Measurements from ENCODE around the gene TEC.
A peak's percentile ranks its signal among the peaks of the same experiment; 100 is the strongest.
"Not testable (repeated sequence)": the region's sequence is repeated elsewhere in the genome, so short reads cannot be mapped to it uniquely, and the experiment has no call there.

The TEC gene

DNA sequence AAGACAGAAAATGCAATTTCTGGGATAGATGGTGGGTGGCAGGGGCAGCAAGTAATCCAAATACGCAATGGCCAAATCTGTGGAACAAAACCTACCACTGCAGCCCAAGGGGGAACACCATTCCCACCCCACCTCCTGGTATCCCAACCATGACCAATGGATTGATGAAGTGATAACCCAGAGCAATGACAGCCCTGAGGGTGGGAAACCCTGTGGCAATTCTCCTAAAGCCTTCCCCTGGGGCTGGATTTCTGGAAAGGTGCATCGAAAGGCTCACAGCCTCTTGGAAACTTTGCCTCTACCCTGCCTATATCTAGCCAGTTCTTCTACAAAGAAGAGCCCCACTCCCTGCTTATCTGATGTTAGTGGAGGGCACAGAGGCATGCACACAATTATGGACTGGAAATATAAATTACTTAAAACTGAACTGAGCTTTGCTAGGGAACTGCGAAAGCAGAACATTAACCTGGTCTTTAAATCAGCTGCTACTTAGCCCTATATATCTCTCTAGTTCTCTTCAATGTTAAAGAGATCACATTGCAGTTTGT, 75.6 kb downstream of the TEC start:
- no peak for DNase-seq

GRCh38 chr4:48193096-48193836, 76.4 kb downstream of the TEC start:
- no peak for DNase-seq

DNA sequence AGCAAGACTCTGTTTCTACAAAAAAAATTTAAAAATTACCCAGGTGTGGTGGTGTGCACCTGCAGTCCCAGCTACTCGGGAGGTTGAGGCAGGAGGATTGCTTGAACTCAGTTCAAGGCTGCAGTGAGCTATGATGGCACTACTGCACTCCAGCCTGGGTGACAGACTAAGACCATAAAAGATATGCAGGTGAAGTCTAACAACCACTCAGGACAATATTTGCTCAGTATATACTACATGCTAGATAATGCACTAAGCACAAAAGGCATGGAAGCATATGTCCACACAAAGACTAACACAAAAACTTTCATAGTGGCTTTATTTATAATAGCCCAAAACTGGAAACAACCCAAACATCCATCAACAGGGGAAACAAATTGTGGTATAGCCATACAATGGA, 77.9 kb downstream of the TEC start:
- peak in 1 of 3 experiments; percentile 5 for DNase-seq

- no peak for DNase-seq
Observed at GRCh38 chr4:48190839-48191238, 78.8 kb downstream of the TEC start.

- no peak for DNase-seq
Observed at GRCh38 chr4:48189731-48190130, 79.9 kb downstream of the TEC start.

DNA sequence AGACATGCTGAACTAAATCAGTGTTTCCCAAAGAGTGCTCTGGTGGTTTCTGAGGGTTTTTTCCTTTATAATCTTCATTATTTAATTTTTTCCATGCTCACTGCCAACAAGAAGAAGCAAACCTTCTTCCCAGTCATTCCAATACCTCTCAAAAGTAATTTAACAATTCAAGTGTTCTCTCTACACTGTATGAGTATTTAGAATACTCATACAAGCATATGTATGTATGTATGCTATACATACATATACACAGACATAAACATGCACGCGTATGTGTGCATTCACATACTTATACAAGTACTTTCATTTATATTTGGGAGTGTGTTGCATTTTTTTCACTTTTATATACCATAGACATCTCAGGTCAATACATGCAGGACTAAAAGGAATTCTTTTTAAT, 81.2 kb downstream of the TEC start:
- DNase-seq: no peak

DNA sequence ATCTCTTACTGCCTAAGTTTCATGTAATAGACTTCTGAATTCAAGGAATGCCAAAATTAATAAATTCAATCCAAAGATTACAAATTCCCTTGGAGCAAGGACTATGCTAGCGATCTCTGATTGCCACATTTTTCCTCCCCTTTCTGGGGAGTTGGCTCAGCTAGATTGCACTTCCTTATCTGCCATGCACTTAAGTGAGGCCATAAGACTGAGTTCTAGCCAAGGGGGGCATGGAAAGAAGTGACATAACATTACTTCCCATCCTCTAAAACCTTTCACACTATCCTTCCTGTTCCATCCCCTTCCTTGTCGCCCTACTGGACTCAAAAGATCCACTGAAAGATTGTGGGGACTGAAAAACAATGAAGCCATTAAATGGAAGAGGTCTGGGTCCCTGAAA, 81.8 kb downstream of the TEC start:
- no peak for DNase-seq

- DNase-seq: not testable (repeated sequence)
Observed at GRCh38 chr4:48187066-48187465, 82.6 kb downstream of the TEC start.

DNA sequence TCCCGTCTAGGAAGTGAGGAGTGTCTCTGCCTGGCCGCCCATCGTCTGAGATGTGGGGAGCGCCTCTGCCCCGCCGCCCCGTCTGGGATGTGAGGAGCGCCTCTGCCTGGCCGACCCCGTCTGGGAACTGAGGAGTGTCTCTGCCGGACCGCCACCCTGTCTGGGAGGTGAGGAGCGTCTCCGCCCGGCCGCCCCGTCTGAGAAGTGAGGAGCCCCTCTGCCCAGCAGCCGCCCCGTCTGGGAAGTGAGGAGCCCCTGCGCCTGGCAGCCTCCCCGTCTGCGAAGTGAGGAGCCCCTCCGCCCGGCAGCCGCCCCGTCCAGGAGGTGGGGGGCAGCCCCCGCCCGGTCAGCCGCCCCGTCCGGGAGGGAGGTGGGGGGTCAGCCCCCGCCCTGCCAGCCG, 83.2 kb downstream of the TEC start:
- DNase-seq: not testable (repeated sequence)

DNA sequence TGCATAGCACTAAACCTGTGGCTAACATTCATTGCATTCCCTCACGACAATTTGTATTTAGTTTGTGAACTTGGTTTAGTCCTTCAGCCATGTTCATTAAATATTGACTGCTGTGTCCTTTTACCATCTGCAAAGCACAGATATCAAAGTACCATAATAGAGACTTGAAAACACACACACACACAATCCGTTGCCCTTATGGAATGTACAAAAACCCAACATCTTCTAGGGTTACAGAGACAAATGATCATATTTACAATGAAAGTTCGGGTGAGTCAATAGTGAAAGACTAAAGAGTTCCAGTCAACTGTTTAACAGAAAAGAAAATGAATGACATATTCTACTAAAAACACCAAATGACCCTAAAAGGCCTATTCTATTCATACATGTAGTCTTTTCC, 84.8 kb downstream of the TEC start:
- DNase-seq: no peak

DNA sequence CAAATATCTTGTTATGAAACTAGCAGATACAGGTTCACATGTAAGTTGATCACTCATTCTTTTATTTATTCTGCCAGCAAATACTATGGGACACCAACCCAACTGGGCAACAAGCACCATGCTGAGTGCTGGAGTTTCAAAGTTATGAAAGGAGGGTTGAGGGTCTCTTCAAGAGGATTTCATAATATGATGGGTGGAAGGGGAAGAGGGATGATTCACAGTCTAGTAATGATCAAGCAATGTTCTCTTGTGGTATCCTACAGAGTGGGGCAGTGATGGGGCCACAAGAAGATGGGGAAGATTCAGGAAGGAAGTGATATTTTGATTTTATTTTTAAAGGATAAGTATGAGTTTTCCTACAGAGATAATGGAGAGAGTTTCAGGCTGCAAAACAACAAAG, 89.4 kb downstream of the TEC start:
- DNase-seq: no peak

GRCh38 chr4:48178931-48179330, 90.7 kb downstream of the TEC start:
- DNase-seq: peak in 1 of 3 experiments; percentile 58

DNA sequence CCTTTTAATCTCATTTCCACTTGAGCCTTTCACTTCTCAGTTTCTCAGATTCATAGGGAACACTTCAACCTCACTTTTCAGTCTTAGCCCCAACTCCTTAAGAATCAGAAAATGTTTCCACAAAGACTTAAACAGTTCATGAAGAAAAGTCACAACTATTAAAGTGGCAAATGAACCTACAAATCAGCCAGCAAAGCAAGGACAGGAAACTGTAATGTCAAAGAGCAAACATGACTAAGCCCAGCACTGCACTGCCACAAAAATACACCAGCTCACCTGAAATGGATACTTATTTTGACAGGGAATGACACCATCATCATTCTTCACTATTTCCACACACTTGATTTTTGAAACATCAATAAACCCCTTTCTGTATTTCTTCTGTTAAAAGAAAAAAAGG, 93.8 kb downstream of the TEC start:
- DNase-seq: peak in 1 of 3 experiments; percentile 4

DNA sequence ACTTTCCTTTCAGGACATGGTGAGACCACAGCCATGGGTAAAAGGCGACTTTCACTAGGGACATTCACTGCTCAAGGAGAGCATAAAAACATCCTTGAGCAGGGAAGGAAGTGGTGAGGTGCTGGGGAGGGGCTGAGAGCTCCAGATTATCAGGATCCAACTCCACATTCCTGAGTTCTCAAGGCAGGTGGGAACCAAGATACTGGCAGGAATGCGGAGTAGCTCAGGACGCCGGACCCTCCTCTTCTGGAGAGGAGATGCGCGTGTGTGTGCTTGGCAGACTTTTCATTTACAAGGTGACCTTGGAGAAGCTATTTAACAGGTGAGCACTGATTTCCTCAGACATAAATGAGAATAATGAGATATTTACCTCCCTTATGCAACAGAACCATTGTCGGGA, 94.3 kb downstream of the TEC start:
- DNase-seq: no peak

- no peak for DNase-seq
Observed at GRCh38 chr4:48173056-48173991, 96.3 kb downstream of the TEC start.

GRCh38 chr4:48172651-48173050, 97.0 kb downstream of the TEC start:
- no peak for DNase-seq

GRCh38 chr4:48169636-48170035, 100.0 kb downstream of the TEC start:
- no peak for DNase-seq

DNA sequence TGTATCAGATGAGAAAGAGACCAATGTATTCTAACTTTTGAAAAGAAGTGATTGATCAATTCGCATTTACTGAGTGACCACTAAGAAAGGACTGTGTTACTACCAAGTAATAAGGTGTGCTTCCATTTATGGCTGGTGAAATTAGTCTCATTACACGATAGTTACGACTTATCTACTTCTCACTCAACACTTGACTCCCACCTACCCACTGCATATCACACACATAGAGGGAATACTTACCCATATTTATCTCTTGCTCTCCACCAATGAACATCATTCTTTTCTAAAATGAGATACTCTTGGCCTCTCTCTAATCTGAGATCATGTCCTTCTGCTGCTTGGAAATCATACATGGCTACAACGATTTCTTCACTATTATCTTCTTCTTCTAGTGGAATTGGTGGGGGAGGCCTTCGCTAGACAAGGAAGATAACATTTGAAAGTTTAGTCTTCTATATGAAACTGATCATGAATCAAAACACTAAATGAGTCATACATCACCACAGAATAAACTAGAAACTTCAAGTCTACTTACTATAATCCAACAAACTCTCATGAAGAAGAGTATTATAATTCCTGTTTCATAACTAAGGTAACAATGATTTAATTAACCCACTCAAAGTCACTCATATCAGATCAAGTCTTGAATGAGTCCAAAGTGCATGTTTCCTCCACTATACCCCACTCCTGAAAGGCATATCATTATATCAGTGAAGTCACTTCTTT, 101.9 kb downstream of the TEC start:
- no peak for DNase-seq

- DNase-seq: not testable (repeated sequence)
Observed at GRCh38 chr4:48164561-48164960, 105.1 kb downstream of the TEC start.

- no peak for DNase-seq
Observed at GRCh38 chr4:48163746-48164145, 105.9 kb downstream of the TEC start.

GRCh38 chr4:48162162-48162561, 107.5 kb downstream of the TEC start:
- DNase-seq: no peak

DNA sequence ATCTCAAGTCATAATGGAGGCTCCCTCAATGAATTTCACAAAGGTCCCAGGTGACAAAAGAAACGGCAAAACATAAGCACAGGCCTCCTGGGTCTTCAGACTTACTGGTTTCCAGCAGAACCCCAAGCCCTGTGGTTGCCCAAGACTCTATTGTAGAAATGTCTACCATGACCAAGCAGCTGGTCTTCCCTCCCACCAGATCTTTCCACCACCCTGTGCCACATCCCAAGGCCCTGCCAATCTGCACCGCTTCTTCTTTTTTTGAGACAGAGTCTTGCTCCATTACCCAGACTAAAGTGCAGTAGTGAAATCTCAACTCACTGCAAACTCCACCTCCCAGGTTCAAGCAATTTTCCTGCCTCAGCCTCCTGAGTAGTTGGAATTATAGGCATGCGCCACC, 112.4 kb downstream of the TEC start:
- DNase-seq: no peak

GRCh38 chr4:48156423-48156822, 113.2 kb downstream of the TEC start:
- no peak for DNase-seq

All from NCI-H1417 (cell line).